ENCODE measurements around the gene ALAD.

DNA sequence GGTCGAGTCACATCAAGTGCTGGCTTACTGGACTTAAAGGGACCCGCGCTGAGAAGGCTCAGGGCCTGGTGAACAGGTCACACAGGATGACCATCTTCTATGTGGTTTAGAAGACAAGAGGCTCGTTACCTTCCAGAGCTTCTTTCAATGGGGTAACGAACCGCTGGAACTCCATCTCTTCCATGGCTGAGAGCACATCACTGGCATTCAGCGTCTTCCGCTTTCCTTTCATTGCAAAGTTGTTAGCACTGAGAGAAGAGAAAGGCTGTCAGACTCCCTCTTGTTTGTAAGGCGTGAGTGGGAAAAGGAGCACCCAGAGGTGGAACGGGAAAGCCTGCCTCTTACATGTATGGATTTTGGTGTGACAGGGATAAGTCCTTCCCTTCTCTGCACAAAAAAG is 8.4 kb upstream of the ALAD start:
- TF ChIP-seq, protein P1, sequence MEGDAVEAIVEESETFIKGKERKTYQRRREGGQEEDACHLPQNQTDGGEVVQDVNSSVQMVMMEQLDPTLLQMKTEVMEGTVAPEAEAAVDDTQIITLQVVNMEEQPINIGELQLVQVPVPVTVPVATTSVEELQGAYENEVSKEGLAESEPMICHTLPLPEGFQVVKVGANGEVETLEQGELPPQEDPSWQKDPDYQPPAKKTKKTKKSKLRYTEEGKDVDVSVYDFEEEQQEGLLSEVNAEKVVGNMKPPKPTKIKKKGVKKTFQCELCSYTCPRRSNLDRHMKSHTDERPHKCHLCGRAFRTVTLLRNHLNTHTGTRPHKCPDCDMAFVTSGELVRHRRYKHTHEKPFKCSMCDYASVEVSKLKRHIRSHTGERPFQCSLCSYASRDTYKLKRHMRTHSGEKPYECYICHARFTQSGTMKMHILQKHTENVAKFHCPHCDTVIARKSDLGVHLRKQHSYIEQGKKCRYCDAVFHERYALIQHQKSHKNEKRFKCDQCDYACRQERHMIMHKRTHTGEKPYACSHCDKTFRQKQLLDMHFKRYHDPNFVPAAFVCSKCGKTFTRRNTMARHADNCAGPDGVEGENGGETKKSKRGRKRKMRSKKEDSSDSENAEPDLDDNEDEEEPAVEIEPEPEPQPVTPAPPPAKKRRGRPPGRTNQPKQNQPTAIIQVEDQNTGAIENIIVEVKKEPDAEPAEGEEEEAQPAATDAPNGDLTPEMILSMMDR (IDR thresholded peaks at IDR 0.05; ENCODE audit: low read length) = no peak
- TF ChIP-seq EZH2 (optimal IDR thresholded peaks at IDR 0.05; ENCODE audit: low read depth, low read length) = no peak

Data from MM.1S (cell line).